PC-3 (cell line): ENCODE data around the gene MAPK4.

Experiments
- CTCF ChIP-seq: fragments of 300-600 bp; sonication (generic); conservative IDR thresholded peaks from 2 replicates; pipeline ENCODE4 v1.5.1; 2017; ENCODE audit warnings: antibody characterized with exemption, low read depth, mild to moderate bottlenecking, low read length
- EZH2 ChIP-seq: fragments of 300-600 bp; sonication (generic); IDR thresholded peaks from one replicate; pipeline ENCODE4 v1.6.1; 2017; ENCODE audit warnings: antibody characterized with exemption, mild to moderate bottlenecking, low read length; ENCODE audit not compliant: unreplicated experiment

- TF ChIP-seq CTCF (no peak), EZH2 (no peak)
These were observed 95.0 kb downstream of the MAPK4 start for GRCh38 chr18:50654658-50655550.
